Peyer's patch (tissue), 4 donors: ENCODE results near the gene ZNF480. TPM values are rescaled to one million over a fixed set of nuclear protein-coding genes. Genes with fewer than 3 reads are reported as not detected.

Experiments
- DNase-seq, 3 donors: peaks; one replicate each; pipeline ENCODE4 v3.0.0-alpha.2; 2017 to 2019
- H3K27ac ChIP-seq, 4 donors: fragments of 200-600 bp; sonication (generic); one replicate each; pipeline ENCODE4 v1.5.1; 2016 to 2019
- H3K27me3 ChIP-seq, 2 donors: fragments of 200-600 bp; sonication (generic); one replicate each; pipeline ENCODE4 v1.5.1; 2019
- H3K36me3 ChIP-seq, 3 donors: fragments of 200-600 bp; sonication (generic); one replicate each; pipeline ENCODE4 v1.5.1; 2016 to 2019
- H3K4me1 ChIP-seq, 4 donors: fragments of 200-600 bp; sonication (generic); one replicate each; pipeline ENCODE4 v1.5.1; 2016 to 2019
- H3K4me3 ChIP-seq, 4 donors: fragments of 200-600 bp; sonication (generic); 1 replicate in 3 of 4; 2 replicates in 1 of 4; pipeline ENCODE4 v1.5.1; 2016 to 2019; ENCODE audit warnings: mild to moderate bottlenecking in 1 of 4
- H3K9me3 ChIP-seq, 4 donors: fragments of 200-600 bp; sonication (generic); one replicate each; pipeline ENCODE4 v1.5.1; 2016 to 2019; ENCODE audit warnings: mild to moderate bottlenecking in 1 of 4
- CTCF ChIP-seq, 6 experiments: fragments of 450-650 bp in 4 of 6; fragments of 200-600 bp in 2 of 6; sonication (generic) in 1 of 6; IDR thresholded peaks; one replicate each; pipeline ENCODE4 v1.5.1; 2017 to 2019; ENCODE audit warnings: antibody characterized with exemption in 6 of 6, mild to moderate bottlenecking in 3 of 6, moderate library complexity in 1 of 6
- POLR2A ChIP-seq, 2 donors: fragments of 450-650 bp; IDR thresholded peaks; one replicate each; pipeline ENCODE4 v1.5.1; 2017; ENCODE audit warnings: antibody characterized with exemption in 2 of 2, mild to moderate bottlenecking in 2 of 2, moderate library complexity in 2 of 2
- total RNA-seq, 4 donors: library from RNA; depleted of rRNA; stranded (reverse); fragments of >200 nt; gene quantifications; one replicate each; pipeline ENCODE4 v1.1.0, GENCODE V29; 2016

The ZNF480 gene
- total RNA-seq, 4 donors from 2014 or later: 6.0 to 19.8 (median 12.5) TPM

- peak in 2 of 3 donors; percentile 51 to 64 for DNase-seq
- Histone ChIP-seq H3K36me3 (no peaks in the 10 kb centered on the region), H3K4me3 (no peak overlapping the region), H3K27me3 (no peaks in the 10 kb centered on the region), H3K4me1 (no peaks in the 10 kb centered on the region), H3K27ac (no peak overlapping the region), H3K9me3 (peaks cover 0 to 6% (median 1%) of the 10 kb centered on the region in 4 donors)
- TF ChIP-seq POLR2A (IDR thresholded peaks at IDR 0.05) (no peak), CTCF (IDR thresholded peaks at IDR 0.05) (peak in 4 of 6 experiments; percentile 19 to 37 (median 33))
Observed at GRCh38 chr19:52343548-52343947, 46.6 kb downstream of the ZNF480 start.

- H3K27ac ChIP-seq: no peak overlapping the region
- peaks cover 0 to 10% (median 0%) of the 10 kb centered on the region in 3 donors for H3K36me3 ChIP-seq
- H3K9me3 ChIP-seq: peaks cover 0 to 6% (median 1%) of the 10 kb centered on the region in 4 donors
- TF ChIP-seq CTCF (IDR thresholded peaks at IDR 0.05) (no peak), POLR2A (IDR thresholded peaks at IDR 0.05) (no peak)
- no peak overlapping the region for H3K4me3 ChIP-seq
- DNase-seq: no peak
- H3K27me3 ChIP-seq: no peaks in the 10 kb centered on the region
- no peaks in the 10 kb centered on the region for H3K4me1 ChIP-seq
Observed at GRCh38 chr19:52345162-52345561, 48.2 kb downstream of the ZNF480 start.

- Histone ChIP-seq H3K9me3 (peaks cover 0 to 7% (median 0%) of the 10 kb centered on the region in 4 donors), H3K4me1 (no peaks in the 10 kb centered on the region), H3K27ac (no peak overlapping the region), H3K27me3 (no peaks in the 10 kb centered on the region), H3K36me3 (peaks cover 0 to 41% (median 0%) of the 10 kb centered on the region in 3 donors), H3K4me3 (no peak overlapping the region)
- TF ChIP-seq POLR2A (IDR thresholded peaks at IDR 0.05): no peak
- TF ChIP-seq CTCF (IDR thresholded peaks at IDR 0.05): no peak
- DNase-seq: no peak
Observed at GRCh38 chr19:52351512-52351911, 54.5 kb downstream of the ZNF480 start.

- DNase-seq: no peak
- Histone ChIP-seq H3K27me3 (no peaks in the 10 kb centered on the region), H3K27ac (no peak overlapping the region), H3K4me3 (no peak overlapping the region), H3K4me1 (peaks cover 0 to 5% (median 0%) of the 10 kb centered on the region in 4 donors), H3K36me3 (peaks cover 0 to 11% (median 0%) of the 10 kb centered on the region in 3 donors), H3K9me3 (peaks cover 0 to 60% (median 15%) of the 10 kb centered on the region in 4 donors)
- TF ChIP-seq POLR2A (IDR thresholded peaks at IDR 0.05): no peak
- no peak for TF ChIP-seq CTCF (IDR thresholded peaks at IDR 0.05)
Observed at GRCh38 chr19:52366414-52366824, 69.5 kb downstream of the ZNF480 start.

GRCh38 chr19:52369559-52370340 lies 72.8 kb downstream of the ZNF480 start, which contains the start of gene ZNF880:
Gene ZNF880 (plus strand): TSS chr19:52369923. CDS start chr19:52369966, 43 bp downstream.
- H3K9me3 ChIP-seq: peaks cover 0 to 52% (median 10%) of the 10 kb centered on the region in 4 donors
- no peaks in the 10 kb centered on the region for H3K27me3 ChIP-seq
- peaks cover 0 to 30% (median 2%) of the 10 kb centered on the region in 3 donors for H3K36me3 ChIP-seq
- peak within 1 kb of the TSS; percentile 81 to 92 (median 90) for H3K27ac ChIP-seq
- peaks cover 0 to 5% (median 0%) of the 10 kb centered on the region in 4 donors for H3K4me1 ChIP-seq
- H3K4me3 ChIP-seq: peak within 1 kb of the TSS; percentile 65 to 75 (median 70)
- DNase-seq: peak; percentile 89 to 96 (median 92)
- TF ChIP-seq CTCF (IDR thresholded peaks at IDR 0.05): peak in 1 of 6 experiments; percentile 14
- TF ChIP-seq POLR2A (IDR thresholded peaks at IDR 0.05): no peak
